SK-N-SH treated with all-trans-retinoic acid at 6 μM for 48 hours (cell line): Measurements from ENCODE around the gene PRAMEF8.
"Not testable (repeated sequence)": the region's sequence is repeated elsewhere in the genome, so short reads cannot be mapped to it uniquely, and the experiment has no call there.

Experiments used
- ATAC-seq: fragments of 200-7000 bp; cut with Tn5 transposase; 3 replicates; pipeline ENCODE4 v1.9.1; 2020; ENCODE audit warnings: mild to moderate bottlenecking, moderate library complexity

The PRAMEF8 gene

DNA sequence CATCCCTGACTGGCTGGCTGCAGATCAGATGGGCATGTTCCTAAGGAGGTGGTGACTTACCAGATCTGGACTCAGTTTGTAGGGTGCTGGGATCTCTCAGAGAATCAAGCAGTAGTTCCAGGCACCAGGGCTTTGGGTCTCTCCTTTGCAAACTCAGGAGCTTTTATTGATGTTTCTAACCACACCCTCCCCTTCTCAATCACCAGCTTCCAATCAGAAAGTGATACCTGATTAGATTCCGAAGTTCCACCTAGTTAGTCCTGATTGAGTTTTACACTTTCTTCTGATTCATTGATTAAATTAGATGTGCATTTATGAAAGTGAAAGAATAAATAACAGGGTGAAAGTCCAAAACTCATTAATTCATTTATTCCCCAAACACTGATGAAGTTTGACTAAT, at the start of gene PRAMEF8:
Gene PRAMEF8, minus strand, starts transcription at position 101 of the 400 bp plus-strand sequence. CDS start 1,046 bp downstream, outside the sequence.
- ATAC-seq: not testable (repeated sequence)

DNA sequence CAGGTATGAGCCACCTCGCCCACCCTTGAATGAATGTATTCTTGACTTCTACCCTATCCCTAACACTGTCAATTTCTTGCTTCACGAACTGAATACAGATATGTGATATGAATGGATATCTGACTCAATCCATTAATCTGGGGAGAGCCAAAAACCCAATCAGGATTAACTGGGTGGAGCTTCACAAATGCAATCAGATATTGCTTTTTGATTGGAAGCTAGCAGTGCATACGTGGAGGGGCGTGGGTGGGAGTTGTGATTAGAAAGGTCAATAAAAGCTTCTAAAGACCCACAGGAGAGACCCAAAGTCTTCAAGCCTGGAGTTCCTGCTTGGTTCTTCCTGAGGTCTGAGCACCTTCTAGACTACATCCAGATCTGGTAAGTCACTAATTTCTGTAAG, 30.3 kb upstream of the PRAMEF8 start, which contains the start of gene PRAMEF15:
Gene PRAMEF15, plus strand, starts transcription at position 301 of the 400 bp plus-strand sequence. CDS start 2,827 bp downstream, outside the sequence.
- ATAC-seq: not testable (repeated sequence)

DNA sequence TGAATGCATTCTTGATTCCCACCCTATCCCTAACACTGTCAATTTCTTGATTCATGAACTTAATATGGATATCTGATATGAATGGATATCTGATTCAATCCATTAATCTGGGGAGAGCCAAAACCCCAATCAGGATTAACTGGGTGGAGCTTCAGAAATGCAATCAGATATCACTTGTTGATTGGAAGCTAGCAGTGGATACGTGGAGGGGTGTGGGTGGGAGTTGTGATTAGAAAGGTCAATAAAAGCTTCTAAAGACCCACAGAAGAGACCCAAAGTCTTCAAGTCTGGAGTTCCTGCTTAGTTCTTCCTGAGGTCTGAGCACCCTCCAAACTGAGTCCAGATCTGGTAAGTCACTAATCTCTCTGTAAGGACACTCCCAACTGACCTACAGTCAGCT, 18.3 kb upstream of the PRAMEF8 start, which contains the start of gene PRAMEF33:
Gene PRAMEF33, plus strand, starts transcription at position 301 of the 400 bp plus-strand sequence. CDS start 2,416 bp downstream, outside the sequence.
- ATAC-seq: not testable (repeated sequence)

DNA sequence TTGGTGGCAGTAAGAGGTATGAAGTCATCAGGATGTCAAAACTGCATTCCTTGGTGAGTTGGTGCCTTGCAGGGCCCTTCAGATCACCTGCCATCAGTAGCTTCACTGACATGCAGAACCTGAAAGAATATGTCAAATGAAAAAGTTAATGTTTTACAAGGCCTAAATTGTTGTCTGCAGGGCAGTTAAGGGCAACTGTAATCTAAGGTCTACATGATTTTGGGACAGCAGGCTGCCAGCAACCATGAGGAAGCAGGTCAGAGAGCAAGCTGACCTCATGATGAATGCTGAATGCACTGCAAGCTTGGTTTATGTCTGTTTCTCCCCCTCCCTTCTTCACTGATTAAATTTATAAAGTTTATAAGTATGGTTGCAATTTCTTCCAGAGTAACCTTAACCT, 17.3 kb upstream of the PRAMEF8 start:
- not testable (repeated sequence) for ATAC-seq

DNA sequence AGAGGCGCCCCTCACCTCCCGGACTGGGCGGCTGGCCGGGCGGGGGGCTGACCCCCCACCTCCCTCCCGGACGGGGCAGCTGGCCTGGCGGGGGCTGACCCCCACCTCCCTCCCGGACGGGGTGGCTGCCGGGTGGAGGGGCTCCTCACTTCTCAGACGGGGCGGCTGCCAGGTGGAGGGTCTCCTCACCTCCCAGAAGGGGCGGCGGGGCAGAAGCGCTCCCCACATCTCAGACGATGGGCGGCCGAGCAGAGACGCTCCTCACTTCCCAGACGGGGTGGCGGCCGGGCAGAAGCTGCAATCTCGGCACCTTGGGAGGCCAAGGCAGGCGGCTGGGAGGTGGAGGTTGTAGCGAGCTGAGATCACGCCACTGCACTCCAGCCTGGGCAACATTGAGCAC, 13.8 kb upstream of the PRAMEF8 start:
- not testable (repeated sequence) for ATAC-seq

DNA sequence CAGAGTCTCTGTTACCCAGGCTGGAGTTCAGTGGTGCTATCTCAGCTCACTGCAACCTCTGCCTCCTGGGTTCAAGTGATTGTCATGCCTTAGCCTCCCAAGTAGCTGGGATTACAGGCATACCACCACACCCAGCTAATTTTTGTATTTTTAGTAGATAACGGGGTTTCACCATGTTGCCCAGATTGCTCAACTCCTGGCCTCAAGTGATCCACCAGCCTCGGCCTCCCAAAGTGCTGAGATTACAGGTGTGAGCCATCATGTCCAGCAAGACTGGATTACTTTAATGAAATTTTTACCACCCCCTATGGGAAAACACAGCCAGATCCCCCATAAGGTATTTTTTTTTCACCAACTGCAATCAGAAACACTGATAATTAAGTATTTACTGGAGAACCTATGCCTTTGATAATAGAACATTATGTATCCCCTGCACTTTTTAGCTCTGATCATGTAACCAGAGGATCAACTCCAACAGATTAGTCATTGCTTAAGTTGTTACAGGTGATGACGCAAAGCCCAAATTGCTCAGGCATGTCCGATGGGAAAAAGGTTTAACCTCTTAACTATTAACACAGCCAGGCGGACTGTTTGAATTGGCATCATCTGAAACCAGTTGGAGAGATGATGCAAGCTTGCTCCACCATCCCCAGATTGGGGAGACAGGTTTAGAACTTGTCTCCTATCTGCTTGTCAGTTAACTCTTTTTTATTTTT, 12.4 kb upstream of the PRAMEF8 start:
- ATAC-seq: not testable (repeated sequence)

DNA sequence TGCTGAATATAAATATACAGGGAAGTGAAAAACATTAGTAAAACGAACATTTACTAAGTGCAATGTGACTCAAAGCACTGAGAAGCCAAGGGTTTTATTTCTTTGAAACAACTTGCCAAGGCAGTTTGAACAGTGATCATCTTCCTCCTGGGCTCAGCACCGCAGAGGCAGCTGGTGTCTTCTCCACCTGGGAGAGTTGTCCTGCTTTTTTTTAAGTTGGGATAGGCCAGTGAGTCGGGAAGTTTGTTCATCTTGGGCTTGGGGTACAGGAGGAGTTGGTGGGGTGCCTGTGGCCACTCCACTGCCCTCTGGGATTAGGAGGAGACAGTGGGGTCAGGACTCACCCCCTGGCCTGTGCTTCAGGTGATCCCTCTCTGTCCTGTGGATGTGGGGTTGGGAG, 4.1 kb upstream of the PRAMEF8 start:
- ATAC-seq: not testable (repeated sequence)

DNA sequence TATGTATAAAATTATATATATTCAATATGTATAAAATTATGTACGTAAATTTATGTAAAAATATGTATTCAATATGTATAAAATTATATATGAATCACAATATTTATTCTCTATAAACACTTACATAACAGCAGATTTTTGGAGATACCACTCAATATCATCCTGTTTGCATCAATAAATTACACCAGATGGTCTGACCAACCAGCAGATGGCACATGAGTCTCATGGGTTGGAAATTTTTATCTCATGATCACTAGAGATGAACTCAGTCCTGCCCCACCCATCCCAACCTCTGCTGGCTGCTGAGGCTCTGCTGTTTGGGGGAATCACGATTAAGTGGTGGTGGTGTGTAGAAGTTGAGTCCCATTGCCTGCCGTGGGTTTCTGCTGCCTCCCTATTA, 5.3 kb downstream of the PRAMEF8 start:
- ATAC-seq: not testable (repeated sequence)

DNA sequence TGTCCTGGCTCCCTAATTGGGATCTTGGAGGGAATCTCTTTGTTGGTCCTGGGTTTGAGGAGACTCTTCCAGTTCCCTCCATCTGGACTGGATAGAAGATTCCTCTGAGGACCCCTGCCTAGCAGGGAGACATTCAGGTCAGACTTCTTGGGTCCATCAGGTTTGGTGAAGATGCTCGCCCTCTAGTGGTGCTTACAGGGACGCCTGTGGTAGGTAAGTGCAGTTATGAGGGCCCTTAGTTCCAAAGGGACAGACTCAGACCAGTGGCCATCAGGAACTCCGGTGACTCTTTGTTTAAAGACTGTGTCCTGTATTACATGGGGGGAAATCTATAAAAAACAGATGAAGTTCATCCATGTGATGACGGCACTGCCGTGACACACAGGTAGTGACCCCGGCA, 7.9 kb downstream of the PRAMEF8 start:
- not testable (repeated sequence) for ATAC-seq

DNA sequence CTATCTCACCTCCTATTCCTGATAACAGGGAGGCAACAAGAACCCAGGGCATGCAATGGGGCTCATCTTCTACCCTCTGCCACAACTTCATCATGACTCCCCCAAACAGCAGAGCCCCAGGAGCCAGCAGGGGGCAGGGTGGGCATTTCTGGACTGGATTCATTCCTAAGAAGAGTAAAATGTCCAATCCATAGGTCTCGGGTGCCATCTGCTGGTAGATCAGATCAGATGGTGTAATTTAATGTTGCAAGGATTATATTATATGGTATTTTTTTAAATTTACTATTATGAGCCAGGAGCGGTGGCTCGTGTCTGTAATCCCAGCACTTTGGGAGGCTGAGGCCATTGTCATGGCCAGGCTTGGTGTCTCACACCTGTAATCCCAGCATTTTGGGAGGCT, 19.8 kb downstream of the PRAMEF8 start:
- peak; percentile 76 for ATAC-seq

DNA sequence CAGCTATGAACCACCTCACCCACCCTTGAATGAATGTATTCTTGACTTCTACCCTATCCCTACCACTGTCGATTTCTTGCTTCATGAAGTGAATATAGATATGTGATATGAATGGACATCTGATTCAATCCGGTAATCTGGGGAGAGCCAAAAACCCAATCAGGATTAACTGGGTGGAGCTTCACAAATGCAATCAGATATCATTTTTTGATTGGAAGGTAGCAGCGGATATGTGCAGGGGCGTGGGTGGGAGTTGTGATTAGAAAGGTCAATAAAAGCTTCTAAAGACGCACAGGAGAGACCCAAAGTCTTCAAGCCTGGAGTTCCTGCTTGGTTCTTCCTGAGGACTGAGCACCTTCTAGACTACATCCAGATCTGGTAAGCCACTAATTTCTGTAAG, 31.0 kb downstream of the PRAMEF8 start, which contains the start of gene PRAMEF5:
Gene PRAMEF5, plus strand, starts transcription at position 301 of the 400 bp plus-strand sequence. CDS start 5,071 bp downstream, outside the sequence.
- ATAC-seq: not testable (repeated sequence)

DNA sequence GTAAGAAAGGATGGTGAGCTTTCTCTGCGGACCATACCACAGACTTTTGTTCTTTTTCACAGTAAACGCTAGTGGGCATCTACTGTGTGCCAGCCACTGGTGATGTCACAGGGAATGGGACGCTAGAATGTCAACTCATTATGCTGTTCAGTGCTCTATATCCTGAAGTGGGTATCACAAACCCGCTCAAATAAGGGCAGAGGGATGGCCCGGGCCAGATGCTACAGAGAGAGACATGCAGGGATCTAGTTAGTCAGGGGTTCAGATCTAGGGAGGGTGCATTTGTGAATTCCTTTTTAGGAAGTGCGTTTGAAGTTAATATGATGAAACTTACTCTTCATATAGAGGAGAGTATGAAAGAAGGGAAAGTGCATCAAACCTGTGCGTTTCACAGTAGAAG, 37.8 kb downstream of the PRAMEF8 start:
- ATAC-seq: not testable (repeated sequence)

DNA sequence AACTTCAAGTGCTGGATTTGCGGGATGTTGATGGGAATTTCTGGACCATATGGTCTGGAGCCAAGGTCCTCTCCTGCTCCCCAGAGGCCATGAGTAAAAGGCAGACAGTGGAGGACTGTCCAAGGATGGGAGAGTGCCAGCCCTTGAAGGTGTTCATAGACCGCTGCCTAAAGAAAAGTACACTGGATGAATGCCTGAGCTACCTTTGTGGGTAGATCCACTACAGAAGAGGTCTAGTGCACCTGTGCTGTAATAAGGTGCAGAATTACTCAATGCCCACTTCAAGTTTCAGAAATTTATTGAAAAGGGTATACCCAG, 38.4 kb downstream of the PRAMEF8 start:
- not testable (repeated sequence) for ATAC-seq

DNA sequence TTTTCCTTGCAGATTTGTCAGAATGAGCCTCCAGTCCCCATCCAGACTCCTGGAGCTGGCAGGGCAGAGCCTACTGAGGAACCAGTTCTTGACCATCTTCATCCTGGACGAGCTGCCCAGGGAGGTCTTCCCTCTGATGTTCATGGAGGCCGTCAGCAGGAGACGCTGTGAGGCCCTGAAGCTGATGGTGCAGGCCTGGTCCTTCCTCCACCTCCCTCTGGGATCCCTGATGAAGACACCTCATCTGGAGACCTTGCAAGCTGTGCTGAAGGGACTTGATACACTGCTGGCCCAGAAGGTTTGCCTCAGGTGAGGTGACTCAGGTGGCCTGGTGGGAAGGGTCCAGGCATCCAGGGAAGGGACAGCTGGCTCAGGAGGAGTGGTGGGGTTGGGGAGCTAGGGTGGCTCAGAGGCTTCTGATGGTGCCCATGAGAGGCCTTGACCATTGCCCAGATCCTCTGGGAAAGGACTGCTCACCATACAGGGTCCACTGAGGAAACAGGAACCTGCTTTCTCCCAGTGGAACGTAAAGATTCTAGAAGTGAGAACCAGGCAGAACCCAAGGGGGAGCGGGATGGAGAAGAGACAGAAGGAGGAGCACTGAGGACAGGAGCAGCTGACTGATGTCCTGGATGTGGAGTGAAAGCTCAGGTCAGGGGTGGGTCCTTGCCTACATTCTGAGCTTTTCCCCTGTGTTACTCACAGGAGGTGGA, 38.9 kb downstream of the PRAMEF8 start:
- ATAC-seq: not testable (repeated sequence)

DNA sequence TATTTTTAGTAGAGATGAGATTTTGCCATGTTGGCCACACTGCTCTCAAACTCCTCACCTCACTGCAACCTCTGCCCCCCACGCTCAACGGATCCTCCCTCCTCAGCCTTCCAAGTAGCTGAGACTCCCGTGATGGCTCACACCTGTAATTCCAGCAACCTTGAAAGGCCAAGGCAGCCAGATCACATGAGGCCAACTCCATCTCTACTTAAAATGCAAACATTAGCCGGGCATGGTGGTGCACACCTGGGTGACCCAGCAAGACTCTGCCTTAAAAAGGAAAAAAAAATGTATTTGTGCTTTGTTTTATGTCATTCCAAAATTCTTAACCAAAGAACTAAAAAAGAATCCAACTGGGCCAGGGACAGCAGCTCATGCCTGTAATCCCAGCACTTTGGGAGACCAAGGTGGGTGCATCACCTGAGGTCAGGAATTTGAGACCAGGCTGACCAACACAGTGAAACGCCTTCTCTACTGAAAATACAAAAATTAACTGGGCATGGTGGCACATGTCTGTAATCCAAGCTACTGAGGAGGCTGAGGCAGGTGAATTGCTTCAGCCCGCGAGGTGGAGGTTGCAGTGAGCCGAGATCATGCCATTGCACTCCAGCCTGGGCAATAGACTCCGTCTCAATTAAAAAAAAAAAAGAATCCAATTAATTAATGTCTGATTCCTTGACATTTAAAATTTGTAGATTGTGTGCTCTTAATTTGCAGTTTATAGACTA, 41.2 kb downstream of the PRAMEF8 start:
- ATAC-seq: not testable (repeated sequence)

DNA sequence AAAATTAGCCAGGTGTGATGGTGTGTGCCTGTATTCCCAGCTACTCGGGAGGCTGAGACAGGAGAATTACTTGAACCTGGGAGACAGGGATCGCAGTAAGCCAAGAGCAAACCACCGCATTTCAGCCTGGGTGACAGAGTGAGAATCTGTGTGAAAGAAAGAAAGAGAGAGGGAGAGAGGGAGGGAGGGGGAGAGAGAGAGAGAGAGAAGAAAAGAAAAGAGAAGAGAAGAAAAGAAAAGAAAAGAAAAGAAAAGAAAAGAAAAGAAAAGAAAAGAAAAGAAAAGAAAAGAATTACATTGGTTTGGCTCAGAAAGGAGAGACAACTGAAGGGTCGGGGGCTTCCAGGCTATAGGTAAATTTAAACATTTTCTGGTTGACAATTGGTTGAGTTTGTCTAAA, 45.3 kb downstream of the PRAMEF8 start:
- not testable (repeated sequence) for ATAC-seq

DNA sequence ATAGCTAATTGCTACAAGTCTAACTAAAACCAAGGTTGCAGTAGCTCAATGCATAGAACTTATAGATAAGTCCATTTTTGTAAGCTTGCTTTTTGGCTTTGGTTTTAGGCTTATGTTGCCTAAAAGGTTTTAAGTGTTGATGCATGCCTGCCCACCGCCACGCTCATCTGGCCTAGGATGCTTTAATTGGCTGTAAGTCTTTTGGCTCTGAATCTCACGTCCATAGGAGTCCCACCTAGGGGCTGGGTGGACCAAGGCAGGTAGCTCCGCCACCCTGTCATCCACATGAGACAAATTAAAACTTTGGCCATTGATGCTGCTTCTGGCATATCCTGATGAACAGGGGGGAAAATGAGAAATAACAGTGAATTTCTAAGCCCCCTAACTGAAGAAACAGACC, 47.4 kb downstream of the PRAMEF8 start:
- ATAC-seq: not testable (repeated sequence)

DNA sequence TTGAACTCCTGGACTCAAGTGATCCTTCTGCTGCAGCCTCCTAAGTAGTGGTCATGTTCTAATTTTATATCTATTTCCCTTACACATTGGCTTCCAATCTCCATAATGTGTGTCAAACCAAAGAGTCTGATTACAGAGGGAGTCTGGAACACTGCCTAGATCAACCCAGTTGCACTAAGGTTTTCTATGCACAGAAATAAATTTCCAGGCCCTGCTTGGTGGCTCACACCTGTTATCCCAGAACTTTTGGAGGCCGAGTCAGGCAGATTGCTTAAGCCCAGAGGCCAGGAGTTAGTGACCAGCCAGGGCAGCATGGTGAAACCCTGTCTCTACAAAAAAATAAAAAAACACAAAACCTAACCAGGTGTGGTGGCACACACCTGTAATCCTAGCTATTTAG, 50.9 kb downstream of the PRAMEF8 start:
- ATAC-seq: not testable (repeated sequence)

DNA sequence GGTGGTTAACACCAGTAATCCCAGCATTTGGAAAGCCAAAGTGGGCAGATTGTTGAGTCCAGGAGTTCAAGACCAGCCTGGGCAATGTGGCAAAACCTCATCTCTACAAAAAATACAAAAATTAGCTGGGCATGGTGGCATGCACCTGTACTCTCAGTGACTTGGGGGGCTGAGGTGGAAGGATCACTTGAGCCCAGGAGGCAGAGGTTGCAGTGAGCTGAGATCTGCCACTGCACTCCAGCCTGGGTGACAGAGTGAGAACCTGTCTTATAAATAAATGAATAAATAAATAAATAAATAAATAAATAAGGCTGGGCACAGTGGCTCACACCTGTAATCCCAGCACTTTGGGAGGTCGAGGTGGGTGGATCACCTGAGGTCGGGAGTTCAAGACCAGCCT, 52.9 kb downstream of the PRAMEF8 start:
- not testable (repeated sequence) for ATAC-seq
